CD14-positive monocyte (primary cell): ENCODE data around the gene CCR3. TPM values are rescaled to one million over a fixed set of nuclear protein-coding genes. Genes with fewer than 3 reads are reported as not detected.

ENCODE experiments used
- DNase-seq, 3 donors: peaks; one replicate each; pipeline ENCODE4 v3.0.0-alpha.2; 2011 to 2022
- H2AFZ ChIP-seq: 2 replicates; pipeline ENCODE4 v1.6.0; 2012; ENCODE audit warnings: mild to moderate bottlenecking, low read depth, low read length, inconsistent platforms; ENCODE audit not compliant: insufficient read depth, poor library complexity, severe bottlenecking
- H3K27ac ChIP-seq, 2 donors: 1 replicate in 1 of 2; 2 replicates in 1 of 2; pipeline ENCODE4 v1.5.1; 2012 to 2013; ENCODE audit warnings: low read length in 2 of 2, control low read depth in 1 of 2, inconsistent platforms in 1 of 2, low read depth in 1 of 2, mild to moderate bottlenecking in 1 of 2
- H3K27me3 ChIP-seq, 2 donors: one replicate each; pipeline versions ENCODE4 v1.6.0 to v1.6.1; 2011 to 2013; ENCODE audit warnings: low read length in 2 of 2; ENCODE audit not compliant: control insufficient read depth in 2 of 2, insufficient read depth in 2 of 2
- H3K36me3 ChIP-seq, 2 donors: replicated peaks in 1 of 2; 1 replicate in 1 of 2; 2 replicates in 1 of 2; pipeline versions ENCODE4 v1.5.1 to v1.6.1; 2012 to 2013; ENCODE audit warnings: low read length in 2 of 2, control low read depth in 1 of 2, inconsistent platforms in 1 of 2, mild to moderate bottlenecking in 1 of 2; ENCODE audit not compliant: insufficient read depth in 2 of 2, control insufficient read depth in 1 of 2
- H3K4me1 ChIP-seq, 2 donors: 1 replicate in 1 of 2; 2 replicates in 1 of 2; pipeline versions ENCODE4 v1.5.1 to v1.6.1; 2012 to 2013; ENCODE audit warnings: low read length in 2 of 2, control low read depth in 1 of 2, inconsistent platforms in 1 of 2, mild to moderate bottlenecking in 1 of 2, moderate library complexity in 1 of 2; ENCODE audit not compliant: insufficient read depth in 2 of 2, control insufficient read depth in 1 of 2
- H3K4me2 ChIP-seq: replicated peaks from 2 replicates; pipeline ENCODE3; 2012; ENCODE audit warnings: low read length, moderate library complexity, mild to moderate bottlenecking; ENCODE audit not compliant: poor library complexity, severe bottlenecking; ENCODE audit errors: extremely low read depth
- H3K4me3 ChIP-seq, 3 experiments: fragments of 200-600 bp in 1 of 3; sonication (generic) in 1 of 3; replicated peaks in 1 of 3; 1 replicate in 2 of 3; 2 replicates in 1 of 3; pipeline ENCODE4 v1.5.1; 2011 to 2013; ENCODE audit warnings: low read length in 3 of 3, mild to moderate bottlenecking in 3 of 3, control low read depth in 2 of 3, low read depth in 2 of 3, inconsistent platforms in 1 of 3, moderate library complexity in 1 of 3
- H3K79me2 ChIP-seq: 2 replicates; pipeline ENCODE4 v1.6.0; 2012; ENCODE audit warnings: mild to moderate bottlenecking, control low read depth, inconsistent platforms, low read length, moderate library complexity; ENCODE audit not compliant: insufficient read depth
- H3K9ac ChIP-seq: 2 replicates; pipeline ENCODE4 v1.6.0; 2017; ENCODE audit warnings: low read length, mild to moderate bottlenecking; ENCODE audit not compliant: insufficient read depth, poor library complexity, severe bottlenecking
- H3K9me3 ChIP-seq, 2 donors: replicated peaks in 1 of 2; 1 replicate in 1 of 2; 2 replicates in 1 of 2; pipeline versions ENCODE4 v1.5.1 to v1.6.1; 2012 to 2013; ENCODE audit warnings: low read length in 2 of 2, control low read depth in 1 of 2; ENCODE audit not compliant: control insufficient read depth in 1 of 2, insufficient read depth in 1 of 2
- H4K20me1 ChIP-seq: 2 replicates; pipeline ENCODE4 v1.6.0; 2012; ENCODE audit warnings: mild to moderate bottlenecking, low read length, control low read depth, moderate library complexity; ENCODE audit not compliant: insufficient read depth
- H3K27ac Mint-ChIP-seq, 7 donors: one replicate each; pipeline ENCODE4 v1.8.0; 2020; ENCODE audit warnings: mild to moderate bottlenecking in 7 of 7, mixed read lengths in 7 of 7, moderate library complexity in 6 of 7, inconsistent platforms in 2 of 7
- H3K27me3 Mint-ChIP-seq, 3 donors: one replicate each; pipeline ENCODE4 v1.8.0; 2021 to 2022; ENCODE audit warnings: low read depth in 3 of 3, mild to moderate bottlenecking in 3 of 3, mixed read lengths in 3 of 3, moderate library complexity in 3 of 3, inconsistent platforms in 1 of 3
- H3K36me3 Mint-ChIP-seq, 2 donors: one replicate each; pipeline ENCODE4 v1.8.0; 2020; ENCODE audit warnings: mixed read lengths in 2 of 2, inconsistent platforms in 1 of 2, mild to moderate bottlenecking in 1 of 2
- H3K4me1 Mint-ChIP-seq: one replicate; pipeline ENCODE4 v1.8.0; 2020; ENCODE audit warnings: mild to moderate bottlenecking, mixed read lengths
- H3K4me3 Mint-ChIP-seq, 2 donors: one replicate each; pipeline ENCODE4 v1.8.0; 2020; ENCODE audit warnings: mild to moderate bottlenecking in 2 of 2, mixed read lengths in 2 of 2, moderate library complexity in 1 of 2
- H3K9me3 Mint-ChIP-seq, 7 donors: one replicate each; pipeline ENCODE4 v1.8.0; 2020 to 2022; ENCODE audit warnings: mixed read lengths in 7 of 7, mild to moderate bottlenecking in 6 of 7, moderate library complexity in 6 of 7, inconsistent platforms in 2 of 7
- CTCF ChIP-seq: fragments of 200-600 bp; IDR thresholded peaks from one replicate; pipeline ENCODE4 v1.8.0; 2022; ENCODE audit warnings: antibody characterized with exemption, mild to moderate bottlenecking
- WGBS: methylation state at CpG from one replicate; pipeline ENCODE4 v1.1.5; 2013; ENCODE audit warnings: missing lambda C conversion rate; ENCODE audit not compliant: insufficient coverage; 5-methylcytosine and 5-hydroxymethylcytosine counted together
- intact Hi-C, 2 donors: fragments of 100-400 bp; cut with micrococcal nuclease; formaldehyde crosslinking; loops; one replicate each; pipeline versions ENCODE4 v1.15.0 to v1.15.1; 2023
- polyA plus RNA-seq, 3 donors: library from polyadenylated mRNA; depleted of rRNA in 1 of 3; unstranded in 2 of 3; stranded (reverse) in 1 of 3; fragments of 300-500 nt in 2 of 3; fragments of >200 nt in 1 of 3; fragmentation: Illumina TruSeq in 2 of 3; gene quantifications; 1 replicate in 2 of 3; 2 replicates in 1 of 3; pipeline ENCODE4 v1.2.3, GENCODE V29; 2012 to 2021

Gene CCR3
- polyA plus RNA-seq, 3 donors = 0.38 to 0.74 (median 0.44) TPM

GRCh38 chr3:46235425-46235824 lies 6.8 kb upstream of the CCR3 start:
- no peaks in the 10 kb centered on the region for H3K9me3 ChIP-seq
- H3K36me3 ChIP-seq = no peaks in the 10 kb centered on the region
- 100% methylated on average over 2 of the region's 2 CpGs for WGBS
- H3K27me3 Mint-ChIP-seq = peaks cover 0 to 10% (median 2%) of the 10 kb centered on the region in 3 donors
- no peaks in the 10 kb centered on the region for H3K79me2 ChIP-seq
- peaks cover 0 to 2% of the 10 kb centered on the region in 2 donors for H3K36me3 Mint-ChIP-seq
- no peak overlapping the region for H3K9ac ChIP-seq
- intact Hi-C loops = no loop called here
- H3K4me1 ChIP-seq = peaks cover 19 to 23% of the 10 kb centered on the region in 2 donors
- H3K4me3 Mint-ChIP-seq = no peak overlapping the region
- H3K4me1 Mint-ChIP-seq = peaks cover 22% of the 10 kb centered on the region
- TF ChIP-seq CTCF = no peak
- no peak for DNase-seq
- H3K9me3 Mint-ChIP-seq = peaks cover 0 to 2% (median 0%) of the 10 kb centered on the region in 7 donors
- no peaks in the 10 kb centered on the region for H4K20me1 ChIP-seq
- no peak overlapping the region for H3K4me3 ChIP-seq
- no peak overlapping the region for H3K27ac ChIP-seq
- H2AFZ ChIP-seq = no peak overlapping the region
- H3K27ac Mint-ChIP-seq = no peak overlapping the region
- no peaks in the 10 kb centered on the region for H3K27me3 ChIP-seq
- no peak overlapping the region for H3K4me2 ChIP-seq

GRCh38 chr3:46236294-46237054 lies 5.8 kb upstream of the CCR3 start:
- H3K27ac ChIP-seq = no peak overlapping the region
- Mint-ChIP-seq H3K9me3 (peaks cover 0 to 2% (median 0%) of the 10 kb centered on the region in 7 donors), H3K27ac (peak overlapping the region in 3 of 7 donors; percentile 41 to 64 (median 54)), H3K4me1 (peaks cover 28% of the 10 kb centered on the region), H3K4me3 (peak overlapping the region in 1 of 2 donors; percentile 21), H3K27me3 (peaks cover 0 to 8% (median 2%) of the 10 kb centered on the region in 3 donors), H3K36me3 (peaks cover 0 to 2% of the 10 kb centered on the region in 2 donors)
- no peaks in the 10 kb centered on the region for H3K27me3 ChIP-seq
- intact Hi-C loops = no loop called here
- TF ChIP-seq CTCF = no peak
- no peak overlapping the region for H3K4me2 ChIP-seq
- H3K9ac ChIP-seq = no peak overlapping the region
- no peaks in the 10 kb centered on the region for H4K20me1 ChIP-seq
- H3K79me2 ChIP-seq = no peaks in the 10 kb centered on the region
- no peaks in the 10 kb centered on the region for H3K9me3 ChIP-seq
- no peak for DNase-seq
- peak overlapping the region; percentile 19 for H2AFZ ChIP-seq
- H3K36me3 ChIP-seq = no peaks in the 10 kb centered on the region
- H3K4me3 ChIP-seq = no peak overlapping the region
- peaks cover 22 to 28% of the 10 kb centered on the region in 2 donors for H3K4me1 ChIP-seq
- 7% methylated on average over 2 of the region's 5 CpGs for WGBS
